Thymus (tissue), 11 donors: Measurements from ENCODE around the gene CCNY. TPM values are rescaled to one million over a fixed set of nuclear protein-coding genes. Genes with fewer than 3 reads are reported as not detected.
"Not testable (repeated sequence)": the region's sequence is repeated elsewhere in the genome, so short reads cannot be mapped to it uniquely, and the experiment has no call there.

Experiments used
- DNase-seq, 9 donors: peaks; one replicate each; pipeline ENCODE4 v3.0.0-alpha.2; 2013; ENCODE audit warnings: low spot score in 9 of 9, low read depth in 6 of 9, missing footprints in 1 of 9
- H3K27ac ChIP-seq, 2 donors: one replicate each; pipeline ENCODE4 v1.5.1; 2013; ENCODE audit warnings: control low read depth in 1 of 2, low read depth in 1 of 2, low read length in 1 of 2, mild to moderate bottlenecking in 1 of 2, moderate library complexity in 1 of 2
- H3K27me3 ChIP-seq, 2 donors: one replicate each; pipeline ENCODE4 v1.5.1; 2013; ENCODE audit warnings: low read length in 1 of 2; ENCODE audit not compliant: control insufficient read depth in 2 of 2, insufficient read depth in 1 of 2
- H3K36me3 ChIP-seq, 2 donors: one replicate each; pipeline ENCODE4 v1.5.1; 2013; ENCODE audit warnings: low read length in 1 of 2, mild to moderate bottlenecking in 1 of 2, moderate library complexity in 1 of 2; ENCODE audit not compliant: control insufficient read depth in 2 of 2, insufficient read depth in 2 of 2
- H3K4me1 ChIP-seq, 2 donors: one replicate each; pipeline ENCODE4 v1.5.1; 2013; ENCODE audit warnings: low read length in 2 of 2; ENCODE audit not compliant: control insufficient read depth in 2 of 2, insufficient read depth in 2 of 2
- H3K4me3 ChIP-seq, 2 donors: one replicate each; pipeline ENCODE4 v1.5.1; 2013; ENCODE audit warnings: low read length in 2 of 2, control low read depth in 1 of 2, mild to moderate bottlenecking in 1 of 2
- H3K9me3 ChIP-seq, 2 donors: one replicate each; pipeline ENCODE4 v1.5.1; 2013; ENCODE audit warnings: low read length in 1 of 2, mild to moderate bottlenecking in 1 of 2; ENCODE audit not compliant: control insufficient read depth in 2 of 2, insufficient read depth in 1 of 2
- WGBS: extraction: QIAGEN DNeasy Blood & Tissue Kit; methylation state at CpG from one replicate; pipeline ENCODE4 v1.1.7; 2013; 5-methylcytosine and 5-hydroxymethylcytosine counted together
- polyA plus RNA-seq: library from polyadenylated mRNA; stranded (reverse); fragments of 200-250 nt; gene quantifications from one replicate; pipeline ENCODE4 v1.2.3, GENCODE V29; 2013
- total RNA-seq: library from RNA; stranded (reverse); fragments of 120-200 nt; gene quantifications from one replicate; pipeline ENCODE4 v1.2.4, GENCODE V29; 2013
- donor health status: healthy.

Gene CCNY
- total and polyA plus RNA-seq, 2 donors, result 27.6 to 34.9 TPM

- Histone ChIP-seq H3K9me3 (no peaks in the 10 kb centered on the region), H3K27me3 (no peaks in the 10 kb centered on the region), H3K27ac (no peak overlapping the region), H3K36me3 (no peaks in the 10 kb centered on the region), H3K4me1 (no peaks in the 10 kb centered on the region), H3K4me3 (no peak overlapping the region)
- WGBS, result 73% methylated on average over 2 of the region's 2 CpGs
- no peak for DNase-seq
These were observed 27.5 kb upstream of the CCNY start for GRCh38 chr10:35308809-35309208.

GRCh38 chr10:35314142-35314541, 22.2 kb upstream of the CCNY start:
- H3K27me3 ChIP-seq, H3K4me1 ChIP-seq, H3K27ac ChIP-seq, H3K9me3 ChIP-seq, H3K4me3 ChIP-seq, DNase-seq, H3K36me3 ChIP-seq: not testable (repeated sequence)
- WGBS, result 99% methylated on average over 2 of the region's 2 CpGs

- not testable (repeated sequence) for H3K27ac ChIP-seq, DNase-seq, H3K9me3 ChIP-seq, H3K4me1 ChIP-seq, H3K4me3 ChIP-seq, H3K27me3 ChIP-seq, H3K36me3 ChIP-seq
These were observed 21.1 kb upstream of the CCNY start for GRCh38 chr10:35315235-35315634.

GRCh38 chr10:35316218-35316967, 19.9 kb upstream of the CCNY start:
- peaks cover 6 to 10% of the 10 kb centered on the region in 2 donors for H3K36me3 ChIP-seq

DNA sequence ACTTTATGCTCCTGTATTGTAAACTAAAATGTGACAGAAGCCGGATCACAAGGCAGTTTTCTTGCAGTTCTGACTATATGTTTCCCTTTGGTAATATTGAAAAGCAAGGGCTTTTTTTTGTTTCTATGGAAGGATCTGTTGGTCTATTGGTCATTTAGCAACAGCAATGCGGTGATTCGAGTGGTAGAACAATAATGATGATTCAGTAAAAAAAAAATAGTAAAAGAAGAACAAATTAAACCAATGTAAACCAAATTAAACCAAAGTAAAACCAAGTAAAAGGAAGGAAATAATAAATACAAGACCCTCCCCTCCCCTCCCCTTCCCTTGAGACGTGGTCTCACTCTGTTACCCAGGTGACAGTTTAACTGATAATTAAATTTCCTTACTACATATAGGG, 17.8 kb upstream of the CCNY start:
- Histone ChIP-seq H3K27ac (no peak overlapping the region), H3K4me1 (no peaks in the 10 kb centered on the region), H3K27me3 (no peaks in the 10 kb centered on the region), H3K36me3 (peaks cover 6 to 10% of the 10 kb centered on the region in 2 donors), H3K4me3 (no peak overlapping the region), H3K9me3 (peaks cover 0 to 4% of the 10 kb centered on the region in 2 donors)
- DNase-seq, result no peak
- 95% methylated on average over 4 of the region's 4 CpGs for WGBS

More at GRCh38 chr10:35316218-35316967, 19.9 kb upstream of the CCNY start:
- no peaks in the 10 kb centered on the region for H3K4me1 ChIP-seq
- 75% methylated on average over 4 of the region's 4 CpGs for whole genome bisulfite sequencing
- H3K9me3 ChIP-seq, result no peaks in the 10 kb centered on the region
- no peak overlapping the region for H3K27ac ChIP-seq
- no peak for DNase-seq
- no peak overlapping the region for H3K4me3 ChIP-seq
- H3K27me3 ChIP-seq, result no peaks in the 10 kb centered on the region

GRCh38 chr10:35320341-35320740, 16.0 kb upstream of the CCNY start:
- Histone ChIP-seq H3K27me3 (no peaks in the 10 kb centered on the region), H3K27ac (no peak overlapping the region), H3K4me1 (no peaks in the 10 kb centered on the region), H3K36me3 (peaks cover 4 to 8% of the 10 kb centered on the region in 2 donors), H3K4me3 (no peak overlapping the region), H3K9me3 (peaks cover 0 to 4% of the 10 kb centered on the region in 2 donors)
- DNase-seq, result no peak
- 97% methylated on average over 1 of the region's 1 CpG for WGBS

GRCh38 chr10:35322636-35323035, 13.7 kb upstream of the CCNY start:
- Histone ChIP-seq H3K27ac (no peak overlapping the region), H3K4me3 (no peak overlapping the region), H3K27me3 (no peaks in the 10 kb centered on the region), H3K36me3 (peaks cover 3% of the 10 kb centered on the region in 2 donors), H3K4me1 (no peaks in the 10 kb centered on the region), H3K9me3 (peaks cover 0 to 4% of the 10 kb centered on the region in 2 donors)
- no peak for DNase-seq
- WGBS, result 98% methylated on average over 5 of the region's 5 CpGs

DNA sequence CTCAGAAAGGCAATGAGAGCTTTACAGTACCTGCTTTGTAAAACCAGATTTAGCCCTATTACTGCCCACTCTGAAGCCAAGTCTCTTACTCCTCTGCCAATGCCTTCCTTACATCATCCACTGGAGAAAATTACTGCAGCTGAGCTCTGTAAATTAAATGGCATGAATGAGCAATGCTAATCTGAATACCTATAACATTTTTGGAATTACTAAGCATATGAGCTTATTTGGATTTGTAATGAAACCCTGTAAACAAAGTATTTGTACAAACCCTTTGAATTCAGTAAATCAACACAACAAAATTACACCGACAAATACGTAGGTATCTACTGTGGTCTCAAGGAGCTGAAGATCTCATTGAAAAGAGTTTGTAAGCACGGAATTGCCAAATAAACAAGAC, 12.1 kb upstream of the CCNY start:
- Histone ChIP-seq H3K27ac (no peak overlapping the region), H3K9me3 (peaks cover 0 to 4% of the 10 kb centered on the region in 2 donors)
- no peak for DNase-seq

DNA sequence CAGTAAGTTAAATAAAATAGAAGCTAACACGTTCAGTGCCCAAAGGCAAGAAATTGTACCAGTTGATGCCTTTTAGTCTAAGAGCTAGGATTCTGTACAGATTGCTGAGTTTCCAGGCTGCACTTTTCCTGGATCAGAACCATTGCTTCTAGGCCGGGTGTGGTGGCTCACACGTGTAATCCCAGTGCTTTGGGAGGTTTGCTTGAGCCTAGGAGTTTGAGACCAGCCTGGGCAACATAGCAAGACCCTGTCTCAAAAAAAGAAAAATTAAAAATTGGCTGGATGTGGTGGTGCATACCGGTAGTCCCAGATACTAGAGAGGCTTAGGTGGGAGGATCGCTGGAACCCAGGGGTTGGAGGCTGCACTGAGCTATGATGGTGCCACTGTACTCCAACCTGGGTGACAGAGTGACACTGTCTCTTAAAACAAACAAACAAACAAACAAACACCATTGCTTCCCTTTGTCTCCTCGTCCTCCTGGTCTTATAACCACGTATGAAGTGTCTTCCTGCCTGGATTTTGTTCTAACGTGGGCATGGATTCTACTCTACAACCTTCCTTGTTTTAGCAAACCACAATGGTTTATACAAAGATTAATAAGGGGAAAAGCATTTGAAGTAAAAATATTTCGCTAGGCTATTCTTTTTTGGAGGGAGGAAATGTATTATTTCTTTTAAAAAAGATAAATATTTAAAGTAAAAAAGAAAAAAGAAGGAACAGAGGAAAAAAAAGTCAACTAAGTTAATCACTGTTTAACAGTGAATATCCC, 9.7 kb upstream of the CCNY start:
- Histone ChIP-seq H3K4me1 (no peaks in the 10 kb centered on the region), H3K27ac (no peak overlapping the region), H3K27me3 (no peaks in the 10 kb centered on the region), H3K9me3 (peaks cover 0 to 4% of the 10 kb centered on the region in 2 donors), H3K4me3 (no peak overlapping the region), H3K36me3 (peaks cover 0 to 3% of the 10 kb centered on the region in 2 donors)
- 95% methylated on average over 9 of the region's 9 CpGs for WGBS
- DNase-seq, result no peak

More for the DNA sequence above, 12.1 kb upstream of the CCNY start:
- H3K36me3 ChIP-seq, result peaks cover 3% of the 10 kb centered on the region in 2 donors
- H3K27me3 ChIP-seq, result no peaks in the 10 kb centered on the region
- no peak overlapping the region for H3K4me3 ChIP-seq
- 98% methylated on average over 3 of the region's 3 CpGs for WGBS
- no peaks in the 10 kb centered on the region for H3K4me1 ChIP-seq
